ENCODE results near the gene G6PC3. TPM values are rescaled to one million over a fixed set of nuclear protein-coding genes. Genes with fewer than 3 reads are reported as not detected.

G6PC3 gene
- total RNA-seq, 1 donor from 2014 or later, result 51.2 TPM

DNA sequence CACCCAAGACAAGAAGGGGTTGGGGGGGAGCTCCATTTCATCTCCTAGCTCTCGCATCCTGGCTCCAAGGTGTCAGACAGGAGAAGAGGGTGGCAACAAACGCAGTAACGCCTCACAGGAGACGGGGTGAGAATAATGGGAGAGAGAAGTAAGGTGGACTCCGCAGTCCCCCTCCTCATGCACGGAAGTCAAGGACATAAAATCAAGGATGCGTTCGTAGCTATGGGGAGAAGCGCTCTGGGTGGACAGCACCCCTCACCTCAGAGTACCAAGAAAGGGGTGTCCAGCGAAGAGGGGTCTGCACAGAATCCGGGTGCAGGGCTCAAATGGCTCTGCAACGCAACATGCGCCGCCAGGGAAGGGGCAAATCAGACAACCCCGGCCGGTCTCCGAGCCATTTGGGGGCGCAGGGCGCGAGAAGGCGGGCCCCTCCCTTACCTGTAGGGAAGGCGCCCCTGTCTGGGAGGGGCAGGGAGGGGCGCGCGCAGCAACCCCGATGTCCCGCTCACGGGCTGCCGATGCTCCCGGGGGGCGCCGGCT, 52.4 kb downstream of the G6PC3 start:
- TF ChIP-seq, protein P1, sequence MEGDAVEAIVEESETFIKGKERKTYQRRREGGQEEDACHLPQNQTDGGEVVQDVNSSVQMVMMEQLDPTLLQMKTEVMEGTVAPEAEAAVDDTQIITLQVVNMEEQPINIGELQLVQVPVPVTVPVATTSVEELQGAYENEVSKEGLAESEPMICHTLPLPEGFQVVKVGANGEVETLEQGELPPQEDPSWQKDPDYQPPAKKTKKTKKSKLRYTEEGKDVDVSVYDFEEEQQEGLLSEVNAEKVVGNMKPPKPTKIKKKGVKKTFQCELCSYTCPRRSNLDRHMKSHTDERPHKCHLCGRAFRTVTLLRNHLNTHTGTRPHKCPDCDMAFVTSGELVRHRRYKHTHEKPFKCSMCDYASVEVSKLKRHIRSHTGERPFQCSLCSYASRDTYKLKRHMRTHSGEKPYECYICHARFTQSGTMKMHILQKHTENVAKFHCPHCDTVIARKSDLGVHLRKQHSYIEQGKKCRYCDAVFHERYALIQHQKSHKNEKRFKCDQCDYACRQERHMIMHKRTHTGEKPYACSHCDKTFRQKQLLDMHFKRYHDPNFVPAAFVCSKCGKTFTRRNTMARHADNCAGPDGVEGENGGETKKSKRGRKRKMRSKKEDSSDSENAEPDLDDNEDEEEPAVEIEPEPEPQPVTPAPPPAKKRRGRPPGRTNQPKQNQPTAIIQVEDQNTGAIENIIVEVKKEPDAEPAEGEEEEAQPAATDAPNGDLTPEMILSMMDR (IDR thresholded peaks at IDR 0.05; ENCODE audit: partially characterized antibody, unreplicated experiment), result no peak
- no peak for DNase-seq
- Mint-ChIP-seq H3K4me3 (ENCODE audit: unreplicated experiment) (peak overlapping the region; percentile 97), H3K27me3 (ENCODE audit: unreplicated experiment) (peaks cover 6% of the 10 kb centered on the region), H3K4me1 (ENCODE audit: low read depth, unreplicated experiment) (peaks cover 38% of the 10 kb centered on the region), H3K27ac (ENCODE audit: unreplicated experiment) (peak overlapping the region; percentile 96), H3K36me3 (ENCODE audit: unreplicated experiment) (no peaks in the 10 kb centered on the region), H3K9me3 (ENCODE audit: unreplicated experiment) (peaks cover 13% of the 10 kb centered on the region)

DNA sequence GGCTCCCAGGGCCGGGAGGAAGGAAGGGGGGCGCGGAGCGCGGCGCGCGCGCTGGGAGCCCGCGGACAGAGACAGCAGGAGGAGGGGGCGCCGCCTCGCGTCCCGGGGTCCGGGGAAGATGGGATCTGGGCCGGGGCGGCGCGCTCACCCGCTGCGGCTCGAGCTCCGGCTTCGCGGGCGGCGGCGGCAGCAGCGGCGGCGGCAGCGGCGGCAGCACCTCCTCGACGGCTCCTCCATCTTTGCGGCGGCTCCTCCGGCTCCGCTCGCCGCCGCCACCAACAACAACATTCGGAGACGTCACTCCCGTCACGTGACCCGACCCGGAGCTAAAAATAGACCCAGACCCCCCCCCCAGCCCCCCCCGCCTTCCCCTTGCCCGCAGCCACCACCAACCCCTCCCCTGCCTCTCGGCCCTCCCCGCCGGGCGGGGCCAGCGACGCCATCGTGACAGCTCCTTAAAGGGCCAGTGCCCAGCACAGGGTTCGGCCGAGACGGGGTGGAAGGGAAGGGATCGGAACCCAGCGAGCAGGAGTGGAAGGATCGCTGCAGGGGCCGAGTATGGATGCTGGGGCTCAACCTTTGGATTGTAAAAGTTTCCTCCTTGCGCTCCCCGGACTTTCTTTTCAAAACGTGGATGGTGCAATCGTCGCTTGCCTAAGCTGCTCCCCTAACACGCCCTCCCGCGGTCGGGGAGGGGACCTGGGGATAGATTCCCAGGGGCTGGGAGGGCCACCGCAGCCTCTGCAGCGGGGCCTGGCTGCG, 53.0 kb downstream of the G6PC3 start, which contains the start of gene HDAC5:
Gene HDAC5, minus strand, starts transcription at position 286 of the 762 bp plus-strand sequence. CDS start 6,126 bp downstream, outside the sequence.
- TF ChIP-seq, protein P1 (IDR thresholded peaks at IDR 0.05; ENCODE audit: partially characterized antibody, unreplicated experiment), result no peak
- Mint-ChIP-seq H3K4me3 (ENCODE audit: unreplicated experiment) (peak within 1 kb of the TSS; percentile 97), H3K27ac (ENCODE audit: unreplicated experiment) (peak within 1 kb of the TSS; percentile 96), H3K36me3 (ENCODE audit: unreplicated experiment) (no peaks in the 10 kb centered on the region), H3K9me3 (ENCODE audit: unreplicated experiment) (peaks cover 13% of the 10 kb centered on the region), H3K4me1 (ENCODE audit: low read depth, unreplicated experiment) (peaks cover 31% of the 10 kb centered on the region), H3K27me3 (ENCODE audit: unreplicated experiment) (peaks cover 6% of the 10 kb centered on the region)
- peak; percentile 95 for DNase-seq

DNA sequence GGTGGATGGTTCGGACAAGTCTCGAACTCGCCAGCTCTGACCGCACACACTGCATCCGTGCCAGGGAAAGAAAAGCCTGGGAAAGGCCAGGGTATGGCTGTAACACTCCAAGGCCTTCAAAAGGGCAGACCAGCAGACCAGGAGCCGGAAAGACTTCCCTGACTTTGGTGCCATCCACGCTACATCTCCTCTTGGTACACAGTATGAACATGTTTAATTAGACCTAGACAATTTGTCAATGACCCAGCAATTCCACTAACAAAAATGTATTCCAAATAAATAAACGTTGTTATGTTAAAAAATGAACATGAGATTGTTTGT, 53.5 kb downstream of the G6PC3 start:
- peak overlapping the region; percentile 83 for H3K4me3 Mint-ChIP-seq (ENCODE audit: unreplicated experiment)
- H3K27me3 Mint-ChIP-seq (ENCODE audit: unreplicated experiment), result peaks cover 6% of the 10 kb centered on the region
- peaks cover 27% of the 10 kb centered on the region for H3K4me1 Mint-ChIP-seq (ENCODE audit: low read depth, unreplicated experiment)

More for the DNA sequence above, 53.5 kb downstream of the G6PC3 start:
- Mint-ChIP-seq H3K27ac (ENCODE audit: unreplicated experiment) (peak overlapping the region; percentile 94), H3K9me3 (ENCODE audit: unreplicated experiment) (peaks cover 13% of the 10 kb centered on the region), H3K36me3 (ENCODE audit: unreplicated experiment) (no peaks in the 10 kb centered on the region)
- TF ChIP-seq, protein P1 (IDR thresholded peaks at IDR 0.05; ENCODE audit: partially characterized antibody, unreplicated experiment), result peak; percentile 22
- no peak for DNase-seq

Other genes with a start within 250 kb of the G6PC3 start
- gene MPP3, start 237.6 kb upstream of the G6PC3 start, total RNA-seq (ENCODE audit: unreplicated experiment), result 22.9 TPM
- not detected for gene CD300LG, start 223.6 kb upstream of the G6PC3 start, total RNA-seq (ENCODE audit: unreplicated experiment)
- 51.6 TPM for gene MPP2, start 163.2 kb upstream of the G6PC3 start, total RNA-seq (ENCODE audit: unreplicated experiment)
- gene PPY, start 128.3 kb upstream of the G6PC3 start, total RNA-seq (ENCODE audit: unreplicated experiment), result not detected
- gene PYY, start 116.8 kb upstream of the G6PC3 start, total RNA-seq (ENCODE audit: unreplicated experiment), result not detected
- gene NAGS, start 66.1 kb upstream of the G6PC3 start, total RNA-seq (ENCODE audit: unreplicated experiment), result 0.49 TPM
- 22.6 TPM for gene TMEM101, start 55.8 kb upstream of the G6PC3 start, total RNA-seq (ENCODE audit: unreplicated experiment)
- 57.9 TPM for gene LSM12, start 4.1 kb upstream of the G6PC3 start, total RNA-seq (ENCODE audit: unreplicated experiment)
- 185 TPM for gene HDAC5, start 52.9 kb downstream of the G6PC3 start, total RNA-seq (ENCODE audit: unreplicated experiment)
- gene HROB, start 71.2 kb downstream of the G6PC3 start, total RNA-seq (ENCODE audit: unreplicated experiment), result 3.2 TPM
- gene ASB16, start 100.0 kb downstream of the G6PC3 start, total RNA-seq (ENCODE audit: unreplicated experiment), result not detected
- 52.1 TPM for gene TMUB2, start 116.2 kb downstream of the G6PC3 start, total RNA-seq (ENCODE audit: unreplicated experiment)
- 146 TPM for gene ATXN7L3, start 129.1 kb downstream of the G6PC3 start, total RNA-seq (ENCODE audit: unreplicated experiment)
- 97.6 TPM for gene UBTF, start 148.9 kb downstream of the G6PC3 start, total RNA-seq (ENCODE audit: unreplicated experiment)
- not detected for gene SLC4A1, start 197.4 kb downstream of the G6PC3 start, total RNA-seq (ENCODE audit: unreplicated experiment)
- 282 TPM for gene RUNDC3A, start 237.9 kb downstream of the G6PC3 start, total RNA-seq (ENCODE audit: unreplicated experiment)